Measurements from ENCODE around the gene UEVLD. TPM values are rescaled to one million over a fixed set of nuclear protein-coding genes. Genes with fewer than 3 reads are reported as not detected.

The UEVLD gene
- total and polyA plus RNA-seq, 7 donors = 9.4 to 38.6 (median 14.1) TPM

DNA sequence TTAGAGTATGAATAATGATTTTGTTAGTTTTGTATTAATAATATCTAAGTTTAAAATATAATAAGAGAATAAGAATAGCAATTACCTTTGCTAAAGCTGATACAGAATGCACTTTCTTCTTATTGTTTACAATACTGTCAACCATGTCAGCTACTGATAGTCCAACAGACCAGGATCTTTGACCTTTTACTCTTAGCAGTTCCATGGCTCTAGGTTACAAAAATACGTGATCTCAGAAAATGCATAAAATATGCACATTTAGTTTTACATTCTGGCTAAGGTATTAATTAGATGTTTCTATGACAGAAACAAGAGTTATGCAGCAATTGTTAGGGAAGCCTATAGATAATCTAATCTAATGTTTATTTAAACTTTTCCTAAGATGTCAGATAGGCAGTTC is 54.3 kb downstream of the UEVLD start:
- no peak overlapping the region for H3K4me3 ChIP-seq
- no peaks in the 10 kb centered on the region for H3K27me3 ChIP-seq (ENCODE audit: insufficient read depth in 3 of 3, low read length in 2 of 3)
- no peaks in the 10 kb centered on the region for H3K4me1 ChIP-seq
- H3K9me3 ChIP-seq = no peaks in the 10 kb centered on the region
- TF ChIP-seq, protein P1, sequence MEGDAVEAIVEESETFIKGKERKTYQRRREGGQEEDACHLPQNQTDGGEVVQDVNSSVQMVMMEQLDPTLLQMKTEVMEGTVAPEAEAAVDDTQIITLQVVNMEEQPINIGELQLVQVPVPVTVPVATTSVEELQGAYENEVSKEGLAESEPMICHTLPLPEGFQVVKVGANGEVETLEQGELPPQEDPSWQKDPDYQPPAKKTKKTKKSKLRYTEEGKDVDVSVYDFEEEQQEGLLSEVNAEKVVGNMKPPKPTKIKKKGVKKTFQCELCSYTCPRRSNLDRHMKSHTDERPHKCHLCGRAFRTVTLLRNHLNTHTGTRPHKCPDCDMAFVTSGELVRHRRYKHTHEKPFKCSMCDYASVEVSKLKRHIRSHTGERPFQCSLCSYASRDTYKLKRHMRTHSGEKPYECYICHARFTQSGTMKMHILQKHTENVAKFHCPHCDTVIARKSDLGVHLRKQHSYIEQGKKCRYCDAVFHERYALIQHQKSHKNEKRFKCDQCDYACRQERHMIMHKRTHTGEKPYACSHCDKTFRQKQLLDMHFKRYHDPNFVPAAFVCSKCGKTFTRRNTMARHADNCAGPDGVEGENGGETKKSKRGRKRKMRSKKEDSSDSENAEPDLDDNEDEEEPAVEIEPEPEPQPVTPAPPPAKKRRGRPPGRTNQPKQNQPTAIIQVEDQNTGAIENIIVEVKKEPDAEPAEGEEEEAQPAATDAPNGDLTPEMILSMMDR (IDR thresholded peaks at IDR 0.05) = no peak
- ATAC-seq = no peak
- 93 to 98% (median 94%) methylated on average over 1 of the region's 1 CpG for WGBS, 3 donors
- peaks cover 4 to 64% of the 10 kb centered on the region in 2 donors for H3K36me3 ChIP-seq (ENCODE audit: insufficient read depth in 1 of 2, low read depth in 1 of 2)
- intact Hi-C loops (cut with DNase I) = no loop called here
- DNase-seq = no peak
- no peak overlapping the region for H3K27ac ChIP-seq

DNA sequence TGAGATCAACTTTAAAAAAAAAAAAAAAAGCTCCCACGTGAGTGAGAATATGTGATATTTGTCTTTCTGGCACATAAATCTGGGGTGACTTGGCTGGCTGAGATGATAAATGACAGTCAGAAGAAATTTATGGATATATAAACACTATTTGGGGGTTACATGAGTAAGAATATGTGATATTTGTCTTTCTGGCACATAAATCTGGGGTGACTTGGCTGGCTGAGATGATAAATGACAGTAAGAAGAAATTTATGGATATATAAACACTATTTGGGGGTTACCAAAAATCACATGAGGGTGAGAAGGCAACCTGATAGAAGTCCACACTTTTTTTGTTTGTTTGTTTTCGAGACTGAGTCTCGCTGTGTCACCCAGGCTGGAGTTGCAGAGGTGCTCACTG is 55.2 kb downstream of the UEVLD start:
- Histone ChIP-seq H3K9me3 (no peaks in the 10 kb centered on the region), H3K4me3 (no peak overlapping the region), H3K27ac (no peak overlapping the region), H3K4me1 (no peaks in the 10 kb centered on the region), H3K36me3 (ENCODE audit: insufficient read depth in 1 of 2, low read depth in 1 of 2) (peaks cover 4 to 69% of the 10 kb centered on the region in 2 donors), H3K27me3 (ENCODE audit: insufficient read depth in 3 of 3, low read length in 2 of 3) (no peaks in the 10 kb centered on the region)
- DNase-seq = no peak
- TF ChIP-seq, protein P1 (IDR thresholded peaks at IDR 0.05) = no peak
- ATAC-seq = no peak
- 90 to 92% (median 91%) methylated on average over 3 of the region's 3 CpGs for WGBS, 3 donors
- intact Hi-C loops (cut with DNase I) = no loop called here

DNA sequence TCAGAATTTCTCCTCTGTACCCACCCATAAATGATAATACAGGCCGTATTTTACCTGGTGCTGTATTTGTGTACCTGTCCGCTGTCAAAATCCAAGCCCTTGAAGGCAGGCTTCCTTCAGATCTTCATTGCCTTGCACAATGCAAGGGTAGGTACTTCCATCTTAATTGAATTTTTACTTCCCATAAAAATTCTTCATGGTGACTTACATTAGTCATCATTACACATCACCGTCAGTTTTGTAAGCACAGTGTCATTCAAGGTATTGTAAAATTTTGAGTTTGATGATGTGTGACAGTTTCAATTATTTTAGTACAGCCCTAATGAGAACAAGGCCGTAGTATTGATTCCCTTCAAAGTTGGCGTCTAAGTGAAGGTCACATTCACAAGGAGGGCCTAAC is 61.0 kb downstream of the UEVLD start:
- TF ChIP-seq, protein P1 (IDR thresholded peaks at IDR 0.05) = no peak
- Histone ChIP-seq H3K4me1 (peaks cover 27% of the 10 kb centered on the region), H3K36me3 (ENCODE audit: insufficient read depth in 1 of 2, low read depth in 1 of 2) (peaks cover 0 to 46% of the 10 kb centered on the region in 2 donors), H3K9me3 (no peaks in the 10 kb centered on the region), H3K27me3 (ENCODE audit: insufficient read depth in 3 of 3, low read length in 2 of 3) (no peaks in the 10 kb centered on the region), H3K27ac (peak overlapping the region; percentile 99), H3K4me3 (peak overlapping the region; percentile 96)
- DNase-seq (no peak), ATAC-seq (peak; percentile 14 to 53 (median 26))
- WGBS, 3 donors = 26 to 33% (median 28%) methylated on average over 5 of the region's 5 CpGs
- intact Hi-C loops (cut with DNase I) = loop anchor here (2.0 to 10.0 kb wide), 4 partner anchors 61 to 1690 kb away; partner anchors contain the start of genes GTF2H1 (in 1 of the 2), HPS5 (in 1 of the 2) and UEVLD (in 1 of the 2)

DNA sequence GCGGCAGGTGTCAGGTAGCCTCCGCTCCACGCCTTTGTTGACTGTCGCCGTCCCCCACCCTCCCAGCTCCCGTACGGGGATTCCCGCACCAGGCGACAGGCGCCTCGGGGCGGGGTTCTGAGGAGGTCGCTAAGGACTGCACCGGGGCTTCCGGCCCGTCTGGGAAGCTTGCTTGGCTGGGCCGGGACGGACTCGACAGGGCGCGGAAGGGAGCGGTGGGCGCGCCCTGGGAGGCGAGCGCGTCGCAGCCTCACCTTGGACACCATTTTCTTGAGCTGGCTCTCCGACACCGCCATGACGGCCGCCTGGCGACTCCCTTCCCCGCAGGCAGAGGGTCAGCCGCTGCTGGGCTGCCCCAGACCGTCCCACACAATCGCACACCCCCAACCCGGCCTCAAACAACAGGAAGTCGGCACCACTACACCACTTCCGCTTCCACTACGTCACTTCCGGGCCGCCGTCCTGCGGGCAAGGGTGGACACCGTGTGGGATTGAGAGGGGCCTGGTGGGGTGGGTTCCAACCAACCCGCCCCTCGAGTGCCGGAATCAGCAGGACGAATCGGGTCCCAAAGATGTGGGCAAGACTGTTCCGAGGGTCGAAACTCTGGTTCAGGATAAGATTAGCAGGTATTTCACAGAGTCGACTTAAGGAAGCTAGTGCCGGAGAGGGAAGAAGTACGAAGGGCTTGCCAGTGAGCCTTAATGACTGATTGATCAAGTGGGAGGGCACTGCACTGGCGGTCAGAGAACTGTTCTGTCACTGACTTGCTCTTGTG is 61.8 kb downstream of the UEVLD start, which contains the start of gene TSG101:
TSS of gene TSG101 (minus strand) at position 422 of the 776 bp plus-strand sequence. CDS start at position 296, 126 bp downstream.
- Histone ChIP-seq H3K4me3 (peak within 1 kb of the TSS; percentile 96), H3K27me3 (ENCODE audit: insufficient read depth in 3 of 3, low read length in 2 of 3) (no peaks in the 10 kb centered on the region), H3K27ac (peak within 1 kb of the TSS; percentile 99), H3K4me1 (peaks cover 27% of the 10 kb centered on the region), H3K9me3 (no peaks in the 10 kb centered on the region), H3K36me3 (ENCODE audit: insufficient read depth in 1 of 2, low read depth in 1 of 2) (peaks cover 0 to 43% of the 10 kb centered on the region in 2 donors)
- DNase-seq (peak; percentile 96 to 97), ATAC-seq (peak; percentile 98 to 99 (median 98))
- intact Hi-C loops (cut with DNase I) = loop anchor here (2.0 to 10.0 kb wide), 4 partner anchors 62 to 1689 kb away; partner anchors contain the start of genes GTF2H1 (in 1 of the 2), HPS5 (in 1 of the 2) and UEVLD (in 1 of the 2)
- TF ChIP-seq, protein P1 (IDR thresholded peaks at IDR 0.05) = no peak
- 0% methylated on average over 47 to 57 of the region's 57 CpGs for WGBS, 3 donors

Measured in psoas muscle (tissue), 8 donors.